Naive thymus-derived CD4-positive, alpha-beta T cell (primary cell): Measurements from ENCODE around the gene NRIP2. TPM values are rescaled to one million over a fixed set of nuclear protein-coding genes. Genes with fewer than 3 reads are reported as not detected.

Experiments used
- ATAC-seq: fragments of 150-1000 bp; cut with Tn5 transposase; 2 replicates; pipeline ENCODE4 v1.10.0; 2021; ENCODE audit warnings: mild to moderate bottlenecking, moderate library complexity
- CTCF ChIA-PET: fragments of 350-600 bp; sonication (Branson Sonifier 250); formaldehyde crosslinking; loops from one replicate; lab custom pipeline; 2021; ENCODE audit warnings: antibody characterized with exemption; lab: Charles Lee
- POLR2A ChIA-PET: fragments of 350-600 bp; sonication (Branson Sonifier 250); formaldehyde crosslinking; loops from one replicate; lab custom pipeline; 2021; ENCODE audit warnings: antibody characterized with exemption, inconsistent platforms; lab: Charles Lee
- DNase-seq, 9 donors: peaks; one replicate each; pipeline versions ENCODE4 v3.0.0 to v3.0.0-alpha.2; 2020 to 2022; ENCODE audit warnings: mixed read lengths in 1 of 9
- H3K27ac ChIP-seq: one replicate; pipeline ENCODE4 v1.7.0; 2013; ENCODE audit warnings: mild to moderate bottlenecking, low read depth, low read length, moderate library complexity
- H3K27me3 ChIP-seq, 2 donors: one replicate each; pipeline ENCODE4 v1.7.0; 2013; ENCODE audit warnings: low read length in 2 of 2, mild to moderate bottlenecking in 2 of 2, moderate library complexity in 2 of 2; ENCODE audit not compliant: control insufficient read depth in 2 of 2, insufficient read depth in 2 of 2
- H3K36me3 ChIP-seq, 3 experiments: 1 replicate in 2 of 3; 2 replicates in 1 of 3; pipeline ENCODE4 v1.7.0; 2013; ENCODE audit warnings: low read length in 3 of 3, mild to moderate bottlenecking in 3 of 3, moderate library complexity in 1 of 3; ENCODE audit not compliant: insufficient read depth in 3 of 3, control insufficient read depth in 2 of 3
- H3K4me1 ChIP-seq, 2 donors: one replicate each; pipeline ENCODE4 v1.7.0; 2013; ENCODE audit warnings: low read length in 2 of 2, mild to moderate bottlenecking in 2 of 2, moderate library complexity in 1 of 2; ENCODE audit not compliant: control insufficient read depth in 2 of 2, insufficient read depth in 2 of 2
- H3K4me3 ChIP-seq: 2 replicates; pipeline ENCODE4 v1.7.0; 2013; ENCODE audit warnings: mild to moderate bottlenecking, low read length
- H3K9me3 ChIP-seq, 3 experiments: 1 replicate in 2 of 3; 2 replicates in 1 of 3; pipeline ENCODE4 v1.7.0; 2013; ENCODE audit warnings: low read length in 3 of 3; ENCODE audit not compliant: control insufficient read depth in 2 of 3
- H3K27ac Mint-ChIP-seq, 9 donors: one replicate each; pipeline ENCODE4 v1.8.0; 2020 to 2022; ENCODE audit warnings: mixed read lengths in 9 of 9, mild to moderate bottlenecking in 8 of 9, moderate library complexity in 5 of 9, inconsistent platforms in 2 of 9
- H3K27me3 Mint-ChIP-seq, 5 donors: one replicate each; pipeline ENCODE4 v1.8.0; 2021 to 2022; ENCODE audit warnings: mixed read lengths in 5 of 5, mild to moderate bottlenecking in 1 of 5
- H3K36me3 Mint-ChIP-seq, 5 donors: one replicate each; pipeline ENCODE4 v1.8.0; 2020 to 2022; ENCODE audit warnings: mixed read lengths in 5 of 5, mild to moderate bottlenecking in 3 of 5, inconsistent platforms in 1 of 5
- H3K4me1 Mint-ChIP-seq, 7 donors: one replicate each; pipeline ENCODE4 v1.8.0; 2020 to 2022; ENCODE audit warnings: mixed read lengths in 7 of 7, mild to moderate bottlenecking in 3 of 7, inconsistent platforms in 1 of 7
- H3K4me3 Mint-ChIP-seq, 10 donors: one replicate each; pipeline ENCODE4 v1.8.0; 2020 to 2022; ENCODE audit warnings: mild to moderate bottlenecking in 10 of 10, mixed read lengths in 10 of 10, moderate library complexity in 6 of 10, inconsistent platforms in 2 of 10
- H3K9me3 Mint-ChIP-seq, 11 donors: one replicate each; pipeline ENCODE4 v1.8.0; 2020 to 2022; ENCODE audit warnings: mixed read lengths in 11 of 11, mild to moderate bottlenecking in 4 of 11, inconsistent platforms in 1 of 11, moderate library complexity in 1 of 11
- intact Hi-C, 2 donors: fragments of 100-400 bp; cut with micrococcal nuclease; formaldehyde crosslinking; loops; one replicate each; pipeline ENCODE4 v1.15.1; 2023
- polyA plus RNA-seq, 2 donors: library from polyadenylated mRNA; unstranded; fragments of 300-500 nt; fragmentation: Illumina TruSeq; gene quantifications; one replicate each; pipeline ENCODE4 v1.2.3, GENCODE V29; 2021
- total RNA-seq, 6 experiments: library from RNA in 5 of 6; stranded (reverse) in 5 of 6; gene quantifications; 1 replicate in 5 of 6; 2 replicates in 1 of 6; pipeline ENCODE4 v1.2.3 and lab custom pipeline; 2021 to 2026

Gene NRIP2
- total RNA-seq (not detected), polyA plus RNA-seq (1 to 10 TPM; 1.6 to 2.0 TPM), total RNA-seq (lab: John Stamatoyannopoulos, UW) (not detected)

- DNase-seq (no peak), ATAC-seq (no peak)
- Histone ChIP-seq H3K36me3 (peaks cover 0 to 29% (median 8%) of the 10 kb centered on the region in 3 experiments), H3K9me3 (no peaks in the 10 kb centered on the region), H3K4me3 (no peak within 1 kb of the TSS), H3K27me3 (no peaks in the 10 kb centered on the region), H3K27ac (no peak within 1 kb of the TSS), H3K4me1 (no peaks in the 10 kb centered on the region)
- Mint-ChIP-seq H3K27me3 (no peaks in the 10 kb centered on the region), H3K9me3 (no peaks in the 10 kb centered on the region), H3K27ac (peak within 1 kb of the TSS in 5 of 9 donors; percentile 10 to 82 (median 67)), H3K4me3 (peak within 1 kb of the TSS in 1 of 10 donors; percentile 29), H3K36me3 (peaks cover 2 to 38% (median 16%) of the 10 kb centered on the region in 5 donors), H3K4me1 (peaks cover 0 to 19% (median 13%) of the 10 kb centered on the region in 7 donors)
- CTCF ChIA-PET, result no interaction called here
- POLR2A ChIA-PET, result interaction anchor here (0.6 to 1.1 kb wide), 2 partner anchors 43 kb away, joined by 3 read pairs; no protein-coding TSS in a partner anchor
- intact Hi-C loops, result no loop called here
Measured at GRCh38 chr12:2834581-2835491, at the start of gene NRIP2. Gene NRIP2, minus strand, starts transcription at chr12:2835035. Its CDS starts 52 bp downstream, at chr12:2834983.

- ChIA-PET CTCF (no interaction called here), POLR2A (interaction anchor here (1.1 to 2.5 kb wide), 2 partner anchors 8 to 10 kb away, joined by 3 to 12 read pairs; partner anchors contain the start of gene TULP3)
- Mint-ChIP-seq H3K4me3 (peak overlapping the region; percentile 28 to 99 (median 73)), H3K4me1 (peaks cover 21 to 57% (median 50%) of the 10 kb centered on the region in 7 donors), H3K36me3 (peaks cover 0 to 28% (median 4%) of the 10 kb centered on the region in 5 donors), H3K27me3 (no peaks in the 10 kb centered on the region), H3K27ac (peak overlapping the region in 5 of 9 donors; percentile 6 to 99 (median 65)), H3K9me3 (no peaks in the 10 kb centered on the region)
- intact Hi-C loops, result loop anchor here in 1 of 2 donors (5.0 kb wide), 2 partner anchors 188 to 872 kb away; partner anchors contain the start of gene CRACR2A
- no peaks in the 10 kb centered on the region for H3K9me3 ChIP-seq
- ATAC-seq (no peak), DNase-seq (no peak)
- H3K4me3 ChIP-seq, result no peak overlapping the region
- H3K27me3 ChIP-seq, result no peaks in the 10 kb centered on the region
- H3K36me3 ChIP-seq, result peaks cover 0 to 7% (median 0%) of the 10 kb centered on the region in 3 experiments
- H3K27ac ChIP-seq, result no peak overlapping the region
- peaks cover 10 to 14% of the 10 kb centered on the region in 2 donors for H3K4me1 ChIP-seq
Measured at GRCh38 chr12:2879853-2880252, 45.0 kb upstream of the NRIP2 start.

GRCh38 chr12:2877953-2878732 is 43.3 kb upstream of the NRIP2 start:
- Histone ChIP-seq H3K4me1 (peaks cover 10 to 14% of the 10 kb centered on the region in 2 donors), H3K27me3 (no peaks in the 10 kb centered on the region), H3K4me3 (peak overlapping the region; percentile 83), H3K9me3 (no peaks in the 10 kb centered on the region), H3K27ac (peak overlapping the region; percentile 94), H3K36me3 (peaks cover 0 to 7% (median 0%) of the 10 kb centered on the region in 3 experiments)
- intact Hi-C loops, result loop anchor here (1.0 to 5.0 kb wide), 6 partner anchors 12 to 874 kb away; partner anchors contain the start of genes ITFG2 (in 2 of the 2), TULP3 (in 2 of the 2), CRACR2A (in 1 of the 2) and FKBP4 (in 1 of the 2)
- ChIA-PET CTCF (interaction anchor here (1.9 kb wide), 1 partner anchor 12 kb away, joined by 6 read pairs; the partner anchor contains the start of gene TULP3), POLR2A (interaction anchor here (0.6 to 2.7 kb wide), 11 partner anchors 10 to 186 kb away, joined by 3 to 21 read pairs (median 4); partner anchors contain the start of genes FKBP4, ITFG2 and TULP3)
- Mint-ChIP-seq H3K4me3 (peak overlapping the region; percentile 89 to 100 (median 98)), H3K27me3 (no peaks in the 10 kb centered on the region), H3K36me3 (peaks cover 0 to 23% (median 0%) of the 10 kb centered on the region in 5 donors), H3K4me1 (peaks cover 21 to 59% (median 45%) of the 10 kb centered on the region in 7 donors), H3K27ac (peak overlapping the region; percentile 98 to 100 (median 99)), H3K9me3 (no peaks in the 10 kb centered on the region)
- DNase-seq, result peak in 1 of 9 donors; percentile 5
- ATAC-seq, result peak; percentile 30

GRCh38 chr12:2877047-2877952 is 42.5 kb upstream of the NRIP2 start, which contains the start of the genes FOXM1 and RHNO1:
Gene FOXM1, minus strand, starts transcription at chr12:2877174. Its CDS starts 2,696 bp downstream, at chr12:2874478.
Gene RHNO1, plus strand, starts transcription at chr12:2877223. Its CDS starts 8,144 bp downstream, at chr12:2885367.
- Histone ChIP-seq H3K9me3 (no peaks in the 10 kb centered on the region), H3K27ac (peak within 1 kb of the TSS; percentile 94), H3K36me3 (peaks cover 0 to 7% (median 0%) of the 10 kb centered on the region in 3 experiments), H3K4me1 (peaks cover 10 to 14% of the 10 kb centered on the region in 2 donors), H3K27me3 (no peaks in the 10 kb centered on the region), H3K4me3 (peak within 1 kb of the TSS; percentile 83)
- Mint-ChIP-seq H3K36me3 (peaks cover 0 to 23% (median 0%) of the 10 kb centered on the region in 5 donors), H3K4me1 (peaks cover 21 to 54% (median 45%) of the 10 kb centered on the region in 7 donors), H3K27me3 (no peaks in the 10 kb centered on the region), H3K4me3 (peak within 1 kb of the TSS; percentile 89 to 100 (median 98)), H3K27ac (peak within 1 kb of the TSS; percentile 98 to 100 (median 99)), H3K9me3 (no peaks in the 10 kb centered on the region)
- DNase-seq (peak; percentile 79 to 92 (median 88)), ATAC-seq (peak; percentile 87)
- POLR2A ChIA-PET, result interaction anchor here (1.4 to 2.7 kb wide), 7 partner anchors 12 to 81 kb away, joined by 3 to 21 read pairs (median 6); partner anchors contain the start of genes ITFG2 and TULP3
- CTCF ChIA-PET, result interaction anchor here (0.6 to 1.9 kb wide), 2 partner anchors 13 to 77 kb away, joined by 5 to 6 read pairs; partner anchors contain the start of gene TULP3
- intact Hi-C loops, result loop anchor here (1.0 to 5.0 kb wide), 6 partner anchors 13 to 875 kb away; partner anchors contain the start of genes ITFG2 (in 2 of the 2), TULP3 (in 2 of the 2), CRACR2A (in 1 of the 2) and FKBP4 (in 1 of the 2)
